ENCODE measurements around the gene SGTA. TPM values are rescaled to one million over a fixed set of nuclear protein-coding genes. Genes with fewer than 3 reads are reported as not detected.

SGTA gene
- total RNA-seq, 3 donors from 2014 or later (not counting 1 experiment from before 2014, with no cell fraction given): 35.2 to 38.1 (median 36.2) TPM

GRCh38 chr19:2812414-2813234 is 29.6 kb upstream of the SGTA start:
- H3K36me3 Mint-ChIP-seq: no peaks in the 10 kb centered on the region
- no peaks in the 10 kb centered on the region for H3K27me3 Mint-ChIP-seq (ENCODE audit: low read depth in 2 of 2)
- WGBS (ENCODE audit: insufficient coverage): 97% methylated on average over 37 of the region's 37 CpGs
- H3K4me1 ChIP-seq (ENCODE audit: control insufficient read depth, insufficient read depth, low read length): no peaks in the 10 kb centered on the region
- no peak overlapping the region for H3K4me3 Mint-ChIP-seq
- intact Hi-C loops (cut with micrococcal nuclease): no loop called here
- no peak for DNase-seq
- H3K27ac ChIP-seq (ENCODE audit: low read length): no peak overlapping the region
- TF ChIP-seq, protein P1, sequence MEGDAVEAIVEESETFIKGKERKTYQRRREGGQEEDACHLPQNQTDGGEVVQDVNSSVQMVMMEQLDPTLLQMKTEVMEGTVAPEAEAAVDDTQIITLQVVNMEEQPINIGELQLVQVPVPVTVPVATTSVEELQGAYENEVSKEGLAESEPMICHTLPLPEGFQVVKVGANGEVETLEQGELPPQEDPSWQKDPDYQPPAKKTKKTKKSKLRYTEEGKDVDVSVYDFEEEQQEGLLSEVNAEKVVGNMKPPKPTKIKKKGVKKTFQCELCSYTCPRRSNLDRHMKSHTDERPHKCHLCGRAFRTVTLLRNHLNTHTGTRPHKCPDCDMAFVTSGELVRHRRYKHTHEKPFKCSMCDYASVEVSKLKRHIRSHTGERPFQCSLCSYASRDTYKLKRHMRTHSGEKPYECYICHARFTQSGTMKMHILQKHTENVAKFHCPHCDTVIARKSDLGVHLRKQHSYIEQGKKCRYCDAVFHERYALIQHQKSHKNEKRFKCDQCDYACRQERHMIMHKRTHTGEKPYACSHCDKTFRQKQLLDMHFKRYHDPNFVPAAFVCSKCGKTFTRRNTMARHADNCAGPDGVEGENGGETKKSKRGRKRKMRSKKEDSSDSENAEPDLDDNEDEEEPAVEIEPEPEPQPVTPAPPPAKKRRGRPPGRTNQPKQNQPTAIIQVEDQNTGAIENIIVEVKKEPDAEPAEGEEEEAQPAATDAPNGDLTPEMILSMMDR (IDR thresholded peaks at IDR 0.05): no peak
- H3K4me3 ChIP-seq (ENCODE audit: low read length): no peak overlapping the region
- no peaks in the 10 kb centered on the region for H3K27me3 ChIP-seq (ENCODE audit: control insufficient read depth, insufficient read depth, low read length)
- H3K9me3 Mint-ChIP-seq: no peaks in the 10 kb centered on the region
- H3K4me1 Mint-ChIP-seq: no peaks in the 10 kb centered on the region
- H3K36me3 ChIP-seq (ENCODE audit: control insufficient read depth, insufficient read depth, low read length): peaks cover 8% of the 10 kb centered on the region
- H3K9me3 ChIP-seq (ENCODE audit: control insufficient read depth, insufficient read depth, low read length): no peaks in the 10 kb centered on the region
- no peak for ATAC-seq
- H3K27ac Mint-ChIP-seq: no peak overlapping the region

DNA sequence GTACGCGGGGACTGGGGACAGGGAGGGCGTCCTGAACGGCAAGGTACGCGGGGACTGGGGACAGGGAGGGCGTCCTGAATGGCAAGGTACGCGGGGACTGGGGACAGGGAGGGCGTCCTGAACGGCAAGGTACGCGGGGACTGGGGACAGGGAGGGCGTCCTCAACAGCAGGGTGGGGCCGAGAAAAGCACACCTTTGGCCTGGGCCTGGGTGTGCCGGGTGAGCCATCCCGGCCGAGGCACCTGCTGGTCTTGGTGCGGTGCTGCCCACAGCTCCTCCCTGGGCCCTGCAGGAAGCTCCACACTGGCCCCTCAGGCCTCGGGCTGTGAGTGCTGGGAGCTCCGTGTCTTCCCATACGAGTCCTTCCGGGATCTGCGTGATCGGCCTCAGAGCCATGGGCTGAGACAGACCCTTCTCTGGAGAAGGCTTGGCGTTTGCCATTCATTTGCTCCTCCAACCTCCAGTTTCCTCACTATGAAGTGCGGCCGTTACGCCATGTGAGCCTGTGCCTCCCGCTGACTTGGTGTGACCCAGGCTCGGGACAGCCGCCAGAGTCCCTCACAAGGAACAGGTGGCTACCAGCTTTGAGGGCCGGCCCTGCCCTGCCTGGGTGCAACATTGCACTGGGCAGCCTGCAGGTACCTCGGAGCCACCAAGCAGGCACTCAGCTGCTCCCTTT is 28.8 kb upstream of the SGTA start:
- Mint-ChIP-seq H3K4me1 (no peaks in the 10 kb centered on the region), H3K27ac (no peak overlapping the region), H3K4me3 (no peak overlapping the region), H3K36me3 (no peaks in the 10 kb centered on the region), H3K27me3 (ENCODE audit: low read depth in 2 of 2) (no peaks in the 10 kb centered on the region), H3K9me3 (no peaks in the 10 kb centered on the region)
- no peaks in the 10 kb centered on the region for H3K27me3 ChIP-seq (ENCODE audit: control insufficient read depth, insufficient read depth, low read length)
- peaks cover 8% of the 10 kb centered on the region for H3K36me3 ChIP-seq (ENCODE audit: control insufficient read depth, insufficient read depth, low read length)
- 92% methylated on average over 34 of the region's 34 CpGs for WGBS (ENCODE audit: insufficient coverage)
- no peak overlapping the region for H3K4me3 ChIP-seq (ENCODE audit: low read length)
- no peaks in the 10 kb centered on the region for H3K4me1 ChIP-seq (ENCODE audit: control insufficient read depth, insufficient read depth, low read length)
- DNase-seq (no peak), ATAC-seq (no peak)
- no peak overlapping the region for H3K27ac ChIP-seq (ENCODE audit: low read length)
- intact Hi-C loops (cut with micrococcal nuclease): no loop called here
- TF ChIP-seq, protein P1 (IDR thresholded peaks at IDR 0.05): no peak
- no peaks in the 10 kb centered on the region for H3K9me3 ChIP-seq (ENCODE audit: control insufficient read depth, insufficient read depth, low read length)

DNA sequence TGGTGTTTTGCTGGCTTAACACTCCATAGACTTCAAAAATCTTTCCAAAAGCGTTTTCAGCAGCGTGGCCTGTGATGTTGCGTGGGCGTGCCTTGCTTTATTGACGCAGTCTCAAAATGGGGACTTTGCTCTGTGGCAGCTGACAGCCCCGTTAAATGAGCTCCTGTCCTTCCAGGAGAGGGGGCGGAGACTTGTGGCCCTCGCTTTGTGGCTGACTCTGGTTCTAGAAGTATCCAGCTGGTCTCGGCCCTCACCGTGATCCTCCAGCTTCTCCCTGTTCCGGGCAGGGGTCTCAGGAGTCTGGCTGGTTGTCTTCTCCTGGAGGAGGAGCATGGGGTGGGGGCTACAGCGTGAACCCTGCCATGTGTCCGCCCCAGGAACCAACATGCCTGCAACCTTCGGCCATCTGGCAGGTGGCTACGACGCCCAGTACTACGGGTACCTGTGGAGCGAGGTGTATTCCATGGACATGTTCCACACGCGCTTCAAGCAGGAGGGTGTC is 28.2 kb upstream of the SGTA start:
- Mint-ChIP-seq H3K36me3 (no peaks in the 10 kb centered on the region), H3K27ac (no peak overlapping the region), H3K4me3 (no peak overlapping the region), H3K9me3 (no peaks in the 10 kb centered on the region), H3K4me1 (no peaks in the 10 kb centered on the region), H3K27me3 (ENCODE audit: low read depth in 2 of 2) (no peaks in the 10 kb centered on the region)
- TF ChIP-seq, protein P1 (IDR thresholded peaks at IDR 0.05): no peak
- WGBS (ENCODE audit: insufficient coverage): 98% methylated on average over 20 of the region's 20 CpGs
- H3K27me3 ChIP-seq (ENCODE audit: control insufficient read depth, insufficient read depth, low read length): no peaks in the 10 kb centered on the region
- no peaks in the 10 kb centered on the region for H3K4me1 ChIP-seq (ENCODE audit: control insufficient read depth, insufficient read depth, low read length)
- H3K9me3 ChIP-seq (ENCODE audit: control insufficient read depth, insufficient read depth, low read length): no peaks in the 10 kb centered on the region
- intact Hi-C loops (cut with micrococcal nuclease): no loop called here
- H3K4me3 ChIP-seq (ENCODE audit: low read length): no peak overlapping the region
- peaks cover 8% of the 10 kb centered on the region for H3K36me3 ChIP-seq (ENCODE audit: control insufficient read depth, insufficient read depth, low read length)
- ATAC-seq (no peak), DNase-seq (no peak)
- H3K27ac ChIP-seq (ENCODE audit: low read length): no peak overlapping the region

All from natural killer cell (primary cell).